Stimulated activated CD4-positive, alpha-beta T cell treated with anti-CD3 and anti-CD28 coated beads, Interleukin-1b, Interleukin-23, amount 100 ng/mL, for 4 hours (primary cell): ENCODE measurements around the gene WIPF3.
A peak's percentile ranks its signal among the peaks of the same experiment; 100 is the strongest.

Experiments
- DNase-seq, 2 donors: peaks; one replicate each; pipeline ENCODE4 v3.0.0-alpha.2; 2020; ENCODE audit warnings: low read depth in 2 of 2

The WIPF3 gene

GRCh38 chr7:29915481-29916215 lies 109.3 kb downstream of the WIPF3 start:
- no peak for DNase-seq

DNA sequence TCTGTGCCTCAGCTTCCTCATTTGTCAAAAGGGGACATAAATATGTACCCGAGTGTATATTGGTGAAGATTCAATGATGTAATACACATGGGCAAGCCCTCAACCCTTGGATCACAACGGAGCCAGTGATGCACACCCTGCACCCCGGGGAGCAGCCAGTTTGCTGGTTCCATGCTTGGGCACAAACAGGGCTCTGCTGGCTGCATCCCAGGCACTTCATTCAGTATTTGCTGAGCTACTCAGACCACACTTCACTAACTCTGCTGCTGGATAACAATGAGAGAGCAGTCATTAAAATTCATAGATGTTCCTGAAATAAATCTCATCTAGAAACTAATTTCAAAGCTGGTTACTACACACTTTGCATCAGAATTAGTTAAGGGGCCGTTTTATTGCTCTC lies 111.3 kb downstream of the WIPF3 start:
- no peak for DNase-seq

GRCh38 chr7:29918850-29919249 lies 112.5 kb downstream of the WIPF3 start:
- DNase-seq = no peak

- DNase-seq = no peak
Observed at GRCh38 chr7:29919790-29920189, 113.5 kb downstream of the WIPF3 start.

DNA sequence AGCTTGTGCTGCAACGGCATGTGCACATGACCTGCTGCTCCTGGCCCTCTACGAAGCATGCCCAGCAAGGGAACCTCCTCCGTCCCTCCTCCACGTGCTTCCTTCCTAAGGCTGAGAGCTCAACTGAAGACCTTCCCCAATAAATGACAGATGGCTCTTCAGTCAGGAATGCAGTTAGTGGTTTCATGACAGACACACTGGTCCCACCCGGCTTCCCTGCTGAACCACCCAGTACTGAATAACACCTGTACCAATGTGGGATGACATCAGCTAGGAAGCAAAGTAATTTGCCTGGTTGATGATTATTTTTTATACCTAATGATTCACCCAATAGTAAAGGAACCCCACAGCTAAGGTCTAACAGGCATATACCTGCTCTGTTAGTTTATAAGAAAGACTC lies 114.2 kb downstream of the WIPF3 start:
- DNase-seq = no peak

- DNase-seq = peak in 1 of 2 donors; percentile 29
Observed at GRCh38 chr7:29921404-29922010, 115.2 kb downstream of the WIPF3 start.

- no peak for DNase-seq
Observed at GRCh38 chr7:29922921-29923700, 116.8 kb downstream of the WIPF3 start.

DNA sequence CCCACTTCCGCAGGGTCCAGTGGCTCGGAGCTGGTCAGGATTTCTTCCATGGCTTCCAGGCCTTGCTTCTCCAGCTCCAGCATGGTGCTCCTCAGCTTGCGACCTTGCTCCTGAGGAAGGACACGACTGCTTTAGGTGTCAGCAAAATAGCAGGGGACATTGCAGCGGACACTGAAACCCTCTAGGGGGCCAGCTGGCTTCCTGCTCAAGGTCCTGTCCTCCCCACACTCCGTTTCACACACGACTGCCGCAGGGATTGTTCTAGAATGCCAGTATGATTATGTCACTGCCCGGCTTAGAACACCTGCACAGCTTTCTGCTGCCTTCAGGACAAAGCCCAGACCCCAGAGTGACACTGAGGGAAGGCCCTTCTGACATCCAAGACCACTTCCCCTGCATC lies 117.7 kb downstream of the WIPF3 start:
- no peak for DNase-seq

- DNase-seq = no peak
Observed at GRCh38 chr7:29924684-29925083, 118.4 kb downstream of the WIPF3 start.

- no peak for DNase-seq
Observed at GRCh38 chr7:29926216-29926615, 119.9 kb downstream of the WIPF3 start.

GRCh38 chr7:29926741-29927140 lies 120.4 kb downstream of the WIPF3 start:
- DNase-seq = no peak

- DNase-seq = no peak
Observed at GRCh38 chr7:29929018-29929807, 122.9 kb downstream of the WIPF3 start.

DNA sequence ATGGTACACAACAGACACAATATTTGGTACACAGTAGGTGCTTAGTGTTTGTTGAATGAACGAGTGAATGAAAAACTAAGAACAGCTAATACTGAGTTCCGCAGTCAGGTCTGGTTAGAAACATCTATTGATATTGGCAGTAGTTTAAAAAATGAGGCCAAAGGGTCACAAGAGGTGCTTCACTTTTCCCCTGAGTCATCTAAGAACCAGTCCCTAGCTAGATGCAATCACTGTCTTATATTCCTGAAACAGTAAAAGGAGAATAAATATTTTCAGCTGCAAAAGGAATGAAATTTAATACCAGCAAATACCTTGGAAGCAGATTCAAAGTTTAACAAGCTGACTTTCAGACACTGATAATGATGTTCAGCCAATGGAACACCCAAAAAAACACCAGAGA lies 128.8 kb downstream of the WIPF3 start:
- DNase-seq = no peak

- DNase-seq = no peak
Observed at GRCh38 chr7:29937132-29937531, 130.8 kb downstream of the WIPF3 start.

GRCh38 chr7:29940199-29940598 lies 133.9 kb downstream of the WIPF3 start:
- no peak for DNase-seq

DNA sequence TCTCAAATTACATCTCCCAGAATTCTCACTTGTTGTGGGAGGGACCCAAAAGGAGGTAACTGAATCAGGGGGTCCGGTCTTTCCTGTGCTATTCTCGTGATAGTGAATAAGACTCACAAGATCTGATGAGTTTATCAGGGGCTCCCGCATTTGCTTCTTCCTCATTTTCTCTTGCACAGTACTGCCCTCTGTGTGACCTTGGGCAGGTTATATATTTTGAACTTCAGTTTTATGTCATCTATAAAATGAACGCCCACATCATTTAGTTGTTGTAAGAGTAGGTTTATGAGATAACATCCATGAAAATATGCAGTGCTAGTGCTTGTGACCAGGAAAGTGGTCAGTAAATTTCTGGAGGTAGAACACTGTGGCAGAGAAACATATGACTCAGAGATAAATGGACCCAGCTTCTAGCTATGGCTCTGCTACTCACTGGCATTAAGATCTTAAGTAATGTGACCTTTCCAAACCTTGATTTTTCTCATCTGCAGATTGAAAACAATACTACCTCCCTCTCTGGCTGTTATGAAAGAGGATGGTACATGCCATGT lies 139.0 kb downstream of the WIPF3 start:
- no peak for DNase-seq

DNA sequence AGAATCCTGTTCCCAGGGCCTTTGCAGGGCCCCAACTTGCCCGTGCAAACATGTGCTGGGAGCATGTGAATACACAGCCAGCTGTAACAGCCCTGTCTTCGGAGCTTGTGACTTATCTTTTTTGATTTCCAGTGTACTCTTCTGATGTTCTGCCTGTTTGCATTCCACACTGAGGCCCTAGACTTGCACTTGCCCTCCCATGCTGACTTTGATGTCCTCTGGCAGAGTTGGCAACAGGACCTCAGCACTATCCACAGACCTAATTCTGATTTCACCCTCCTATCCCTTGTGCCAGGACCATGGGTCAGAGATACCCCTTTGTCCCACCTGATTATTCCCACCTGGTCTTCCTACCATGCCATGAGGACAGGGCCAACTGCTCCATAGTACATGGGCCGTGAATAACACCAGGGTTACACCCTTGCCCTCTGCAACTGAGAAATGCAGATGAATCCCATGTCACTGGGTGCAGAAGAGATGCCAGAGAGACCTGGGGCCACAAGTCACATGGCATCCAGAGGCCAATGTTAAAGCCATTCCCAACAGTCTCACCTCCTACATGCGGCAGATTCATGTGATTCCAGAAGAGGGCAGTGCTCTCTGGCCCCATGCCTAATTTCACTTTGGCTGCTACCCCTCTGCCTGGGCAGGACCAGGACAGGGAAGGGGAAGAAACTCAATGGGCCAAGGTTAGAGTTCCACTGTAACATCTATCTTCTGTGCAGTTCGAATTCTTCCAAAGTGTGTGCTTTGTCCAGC lies 140.3 kb downstream of the WIPF3 start:
- no peak for DNase-seq

DNA sequence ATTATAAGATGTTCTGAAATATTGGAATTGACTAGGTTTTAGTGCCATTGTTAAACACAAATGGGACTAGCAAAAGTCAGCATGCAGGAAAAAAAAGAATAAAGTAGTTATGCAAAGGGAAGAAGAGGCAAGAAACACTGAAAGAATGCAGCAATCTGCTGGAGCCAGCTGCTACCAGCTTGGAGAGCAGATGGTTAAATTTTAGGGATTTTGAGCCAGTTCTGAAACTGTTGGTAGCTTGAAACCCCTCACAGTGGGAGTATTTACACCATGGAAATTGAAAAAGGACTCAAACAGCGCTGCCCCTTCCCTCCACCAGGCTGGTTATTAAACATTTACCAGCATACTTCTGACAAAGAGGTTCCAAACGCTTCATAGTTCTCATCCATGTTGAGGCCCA lies 142.3 kb downstream of the WIPF3 start:
- DNase-seq = no peak

DNA sequence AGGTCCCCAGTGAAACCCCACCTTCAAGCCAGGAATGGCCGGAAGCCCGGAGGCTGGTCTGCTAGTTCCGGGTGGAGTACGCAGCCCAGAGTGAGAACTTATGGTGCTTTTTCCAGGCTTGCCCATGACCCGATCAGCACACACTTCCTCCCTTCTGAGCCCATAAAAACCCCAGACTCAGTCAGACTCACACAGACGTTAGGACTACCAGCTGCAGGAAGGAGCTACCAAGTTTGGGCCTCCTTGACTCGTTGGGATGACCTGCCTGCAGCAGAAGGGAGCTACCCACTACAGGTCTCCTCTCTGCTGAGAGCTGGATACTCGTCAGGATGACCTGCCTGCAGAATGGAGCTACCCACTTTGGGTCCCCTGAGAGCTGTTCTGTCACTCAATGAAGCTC lies 144.2 kb downstream of the WIPF3 start:
- DNase-seq = no peak

GRCh38 chr7:29951206-29951605 lies 144.9 kb downstream of the WIPF3 start:
- no peak for DNase-seq

GRCh38 chr7:29953726-29954347 lies 147.5 kb downstream of the WIPF3 start:
- no peak for DNase-seq
